ENCODE results near the gene CASP9. TPM values are rescaled to one million over a fixed set of nuclear protein-coding genes. Genes with fewer than 3 reads are reported as not detected.
"Not testable (repeated sequence)": the region's sequence is repeated elsewhere in the genome, so short reads cannot be mapped to it uniquely, and the experiment has no call there.

CASP9 gene
- total and polyA plus RNA-seq, 2 experiments from 2014 or later: 7.7 to 25.0 TPM

- no peak for TF ChIP-seq JUNB (IDR thresholded peaks at IDR 0.05; ENCODE audit: unreplicated experiment)
- no peak for TF ChIP-seq EZH2phosphoT487 (IDR thresholded peaks at IDR 0.05; ENCODE audit: unreplicated experiment)
These were observed 58.3 kb downstream of the CASP9 start (continued) for GRCh38 chr1:15465674-15466073.

- not testable (repeated sequence) for H3K36me3 Mint-ChIP-seq (ENCODE audit: low read depth); H3K9me2 ChIP-seq (ENCODE audit: insufficient read depth); H4K20me1 ChIP-seq (replicated peaks; ENCODE audit: insufficient read depth); H3K4me2 ChIP-seq; H2AFZ ChIP-seq; ATAC-seq; H3K4me3 ChIP-seq; H3K9me3 Mint-ChIP-seq; H3K27ac ChIP-seq (ENCODE audit: low read depth); H3K4me1 Mint-ChIP-seq; H3K27me3 ChIP-seq (ENCODE audit: insufficient read depth); H3K4me1 ChIP-seq (ENCODE audit: insufficient read depth); H3K4me3 Mint-ChIP-seq; DNase-seq (ENCODE audit: low spot score); H3K36me3 ChIP-seq (ENCODE audit: insufficient read depth); H3K79me2 ChIP-seq (replicated peaks; ENCODE audit: insufficient read depth); H3K27ac Mint-ChIP-seq; H3F3A ChIP-seq (replicated peaks; ENCODE audit: low read depth)
- H3K27me3 Mint-ChIP-seq (ENCODE audit: insufficient read depth, low read depth, poor library complexity): peaks cover 12% of the 10 kb centered on the region
These were observed 60.1 kb downstream of the CASP9 start for GRCh38 chr1:15463926-15464322.

- H3K4me1 Mint-ChIP-seq; H3K4me3 ChIP-seq; H3K36me3 Mint-ChIP-seq (ENCODE audit: low read depth); H3K4me2 ChIP-seq; DNase-seq (ENCODE audit: low spot score); H3K27me3 ChIP-seq (ENCODE audit: insufficient read depth); H3K9me2 ChIP-seq (ENCODE audit: insufficient read depth); H3K9me3 Mint-ChIP-seq; H3K27ac ChIP-seq (ENCODE audit: low read depth); H3K27ac Mint-ChIP-seq; H3K4me3 Mint-ChIP-seq; H3K4me1 ChIP-seq (ENCODE audit: insufficient read depth); H3K79me2 ChIP-seq (replicated peaks; ENCODE audit: insufficient read depth); H3F3A ChIP-seq (replicated peaks; ENCODE audit: low read depth); H3K36me3 ChIP-seq (ENCODE audit: insufficient read depth); H4K20me1 ChIP-seq (replicated peaks; ENCODE audit: insufficient read depth); H2AFZ ChIP-seq: not testable (repeated sequence)
- H3K27me3 Mint-ChIP-seq (ENCODE audit: insufficient read depth, low read depth, poor library complexity): peaks cover 12% of the 10 kb centered on the region
- ATAC-seq: peak; percentile 52
These were observed 60.8 kb downstream of the CASP9 start for GRCh38 chr1:15463064-15463800.

- Mint-ChIP-seq H3K4me1 (peaks cover 3% of the 10 kb centered on the region; the same call in 1 of the 3 replicates), H3K27ac (no peak overlapping the region), H3K9me3 (no peaks in the 10 kb centered on the region; the same call in 2 of the 3 replicates), H3K4me3 (no peak overlapping the region), H3K36me3 (ENCODE audit: low read depth) (no peaks in the 10 kb centered on the region), H3K27me3 (ENCODE audit: insufficient read depth, low read depth, poor library complexity) (peaks cover 10% of the 10 kb centered on the region)
- H3K27me3 ChIP-seq (ENCODE audit: insufficient read depth): no peaks in the 10 kb centered on the region
- no peaks in the 10 kb centered on the region for H3F3A ChIP-seq (replicated peaks; ENCODE audit: low read depth)
- H3K36me3 ChIP-seq (ENCODE audit: insufficient read depth): no peaks in the 10 kb centered on the region
- ATAC-seq: no peak
- no peak overlapping the region for H3K4me2 ChIP-seq
- H3K4me1 ChIP-seq (ENCODE audit: insufficient read depth): no peaks in the 10 kb centered on the region
- 0 out of 2 replicates have a peak overlapping the region, but pooled peaks have one; percentile 38 for H2AFZ ChIP-seq
- H3K4me3 ChIP-seq: no peak overlapping the region
- no peaks in the 10 kb centered on the region for H3K79me2 ChIP-seq (replicated peaks; ENCODE audit: insufficient read depth)
- TF ChIP-seq STAT1 (IDR thresholded peaks at IDR 0.05; ENCODE audit: unreplicated experiment): no peak
- no peak for TF ChIP-seq NANOG (IDR thresholded peaks at IDR 0.05; ENCODE audit: borderline replicate concordance)
- no peak for TF ChIP-seq EZH2 (IDR thresholded peaks at IDR 0.05; ENCODE audit: low read depth, unreplicated experiment)
- TF ChIP-seq CTCF (conservative IDR thresholded peaks at IDR 0.05; ENCODE audit: low read depth in 2 of 2): no peak
- TF ChIP-seq CREB1 (CRISPR knock-in tag; IDR thresholded peaks at IDR 0.05; ENCODE audit: low read depth): no peak
- no peak for TF ChIP-seq ZNF114 (CRISPR knock-in tag; IDR thresholded peaks at IDR 0.05)
- no peak for TF ChIP-seq JUNB (IDR thresholded peaks at IDR 0.05; ENCODE audit: unreplicated experiment)
- TF ChIP-seq REST (IDR thresholded peaks at IDR 0.05; ENCODE audit: unreplicated experiment): no peak
- H3K9me2 ChIP-seq (ENCODE audit: insufficient read depth): no peaks in the 10 kb centered on the region
- H3K27ac ChIP-seq (ENCODE audit: low read depth): no peak overlapping the region
- no peak for DNase-seq (ENCODE audit: low spot score)
- H4K20me1 ChIP-seq (replicated peaks; ENCODE audit: insufficient read depth): no peaks in the 10 kb centered on the region
These were observed 63.3 kb downstream of the CASP9 start for GRCh38 chr1:15460708-15461095.
